GM18508 (cell line): ENCODE data around the gene USP7.
"Not testable (repeated sequence)": the region's sequence is repeated elsewhere in the genome, so short reads cannot be mapped to it uniquely, and the experiment has no call there.

Source experiments
- ATAC-seq: cut with Tn5 transposase; IDR thresholded peaks from one replicate; pipeline ENCODE4 v1.9.1; 2021; ENCODE audit warnings: moderate number of reproducible peaks; ENCODE audit not compliant: insufficient read depth, unreplicated experiment

USP7 gene

DNA sequence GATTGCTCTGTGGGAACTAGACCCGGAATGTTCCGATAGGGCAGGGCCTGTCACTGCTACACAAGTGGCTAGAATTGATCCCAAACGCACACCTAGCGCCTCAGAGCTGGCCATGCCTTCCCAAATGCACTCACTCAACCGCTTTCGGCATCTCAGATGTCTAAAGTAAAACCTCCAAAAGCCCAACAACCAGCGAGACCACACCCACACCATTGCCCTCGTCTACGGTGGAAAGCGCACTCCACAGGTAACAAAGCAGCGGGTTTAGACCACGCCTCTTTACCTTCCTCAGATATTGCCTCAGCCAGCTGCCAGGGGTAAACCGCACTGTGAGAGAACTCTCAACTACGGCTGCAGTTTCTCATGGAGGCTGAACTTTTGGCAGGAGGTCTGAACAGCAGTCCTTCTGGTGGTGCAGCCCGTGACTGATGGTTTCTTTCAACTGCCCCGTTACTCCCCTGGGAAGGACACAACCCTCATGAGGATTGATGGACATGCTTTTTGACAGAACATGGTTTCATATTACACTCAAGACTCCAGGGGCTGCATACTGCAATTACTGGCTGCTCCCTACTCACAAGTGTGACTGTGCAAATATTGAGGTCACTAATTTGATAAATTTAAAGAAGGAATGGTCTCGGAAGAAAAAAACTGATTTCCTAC lies 34.5 kb downstream of the USP7 start:
- ATAC-seq, result no peak

DNA sequence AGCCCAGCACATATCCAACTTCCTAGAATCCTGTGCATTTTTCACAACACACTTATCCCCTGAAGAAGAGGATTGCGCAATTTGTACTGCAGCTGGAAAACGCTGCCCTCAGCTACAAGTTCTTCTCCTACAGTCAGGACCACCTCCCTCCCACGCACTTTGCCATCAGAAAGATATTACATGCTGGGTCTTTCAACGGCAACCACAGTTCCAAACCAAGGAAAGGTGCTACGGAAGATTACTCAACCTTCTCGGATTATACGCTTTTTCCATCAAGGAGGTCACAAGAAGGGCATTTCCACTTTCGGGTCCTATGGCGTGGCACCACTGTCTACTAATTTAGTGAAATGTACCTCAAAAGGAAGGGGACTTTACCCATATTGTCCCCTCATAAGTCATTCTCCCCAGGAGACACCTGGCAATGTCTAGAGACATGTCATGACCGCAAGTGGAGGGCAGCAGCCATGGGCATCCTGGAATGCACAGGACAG lies 35.2 kb downstream of the USP7 start:
- ATAC-seq, result no peak

DNA sequence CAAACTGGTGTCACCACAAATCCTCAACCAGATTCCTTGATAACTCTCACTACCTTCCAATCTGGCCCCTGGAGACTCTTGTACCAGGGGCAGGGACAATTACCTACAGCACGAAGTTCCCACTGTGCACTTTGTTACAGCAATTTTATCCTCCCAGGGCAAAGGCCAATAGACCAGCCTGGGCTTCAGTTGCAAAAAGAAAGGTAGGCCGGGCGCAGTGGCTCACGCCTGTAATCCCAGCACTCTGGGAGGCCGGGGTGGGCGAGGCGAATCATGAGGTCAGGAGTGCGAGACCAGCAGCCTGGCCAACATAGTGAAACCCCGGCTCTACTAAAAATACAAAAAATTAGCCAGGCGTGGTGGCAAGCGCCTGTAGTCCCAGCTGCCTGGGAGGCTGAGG lies 36.9 kb downstream of the USP7 start:
- ATAC-seq, result no peak

DNA sequence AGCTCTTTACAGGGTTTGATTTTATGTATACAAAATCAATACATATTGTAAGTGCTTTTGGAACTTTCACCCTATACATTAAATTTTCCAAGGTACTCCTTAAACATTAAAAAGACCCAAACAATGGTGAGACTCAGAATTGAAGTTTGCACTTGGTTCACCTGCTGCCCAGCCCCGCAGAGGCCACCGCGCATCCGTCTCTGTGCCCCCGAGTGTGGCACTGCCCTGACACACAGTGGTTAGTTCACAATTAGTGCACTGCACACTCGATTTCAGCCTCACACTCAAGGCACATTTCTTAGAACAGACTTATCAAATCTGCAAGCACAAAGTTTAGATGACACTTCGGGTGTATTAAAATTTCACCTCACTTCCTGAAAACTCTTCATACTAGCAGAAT lies 38.3 kb downstream of the USP7 start:
- ATAC-seq, result no peak

DNA sequence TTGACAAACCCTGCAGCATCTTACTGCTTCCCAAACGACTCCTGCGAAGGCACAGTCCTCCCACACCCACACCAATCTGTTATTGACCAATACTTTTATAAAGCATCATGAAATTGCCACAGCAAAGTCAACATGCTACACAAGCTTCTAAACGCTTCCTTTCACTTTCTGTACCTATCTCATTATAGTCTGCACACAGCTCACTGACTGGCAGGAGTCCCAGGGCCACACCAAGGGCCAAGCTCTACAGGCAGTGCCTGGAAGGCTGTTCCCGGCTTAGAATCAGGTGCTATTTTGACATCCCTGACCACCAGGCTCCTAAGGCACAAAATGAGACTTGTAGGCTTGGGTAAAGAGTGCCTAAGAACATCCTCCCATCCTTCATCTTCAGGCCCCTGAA lies 39.5 kb downstream of the USP7 start:
- no peak for ATAC-seq

DNA sequence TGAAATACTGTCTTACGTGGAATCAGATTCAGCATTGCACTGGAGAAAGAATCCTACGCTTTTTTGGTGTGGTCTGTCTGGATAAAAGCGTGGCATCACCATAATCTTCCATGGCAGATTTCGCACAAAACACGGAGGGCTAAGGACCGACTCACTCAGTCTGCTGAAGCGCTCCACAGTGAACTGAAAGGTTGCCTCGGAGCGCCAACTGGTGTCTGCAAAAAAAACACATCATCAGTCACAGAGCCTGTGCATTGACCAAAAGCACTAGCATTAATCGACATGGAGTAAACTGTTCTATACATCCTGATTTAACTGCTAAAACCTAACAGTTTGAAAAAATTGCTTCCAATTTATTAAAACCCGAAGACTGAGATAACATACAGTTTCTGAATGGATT lies 40.5 kb downstream of the USP7 start:
- ATAC-seq, result no peak

DNA sequence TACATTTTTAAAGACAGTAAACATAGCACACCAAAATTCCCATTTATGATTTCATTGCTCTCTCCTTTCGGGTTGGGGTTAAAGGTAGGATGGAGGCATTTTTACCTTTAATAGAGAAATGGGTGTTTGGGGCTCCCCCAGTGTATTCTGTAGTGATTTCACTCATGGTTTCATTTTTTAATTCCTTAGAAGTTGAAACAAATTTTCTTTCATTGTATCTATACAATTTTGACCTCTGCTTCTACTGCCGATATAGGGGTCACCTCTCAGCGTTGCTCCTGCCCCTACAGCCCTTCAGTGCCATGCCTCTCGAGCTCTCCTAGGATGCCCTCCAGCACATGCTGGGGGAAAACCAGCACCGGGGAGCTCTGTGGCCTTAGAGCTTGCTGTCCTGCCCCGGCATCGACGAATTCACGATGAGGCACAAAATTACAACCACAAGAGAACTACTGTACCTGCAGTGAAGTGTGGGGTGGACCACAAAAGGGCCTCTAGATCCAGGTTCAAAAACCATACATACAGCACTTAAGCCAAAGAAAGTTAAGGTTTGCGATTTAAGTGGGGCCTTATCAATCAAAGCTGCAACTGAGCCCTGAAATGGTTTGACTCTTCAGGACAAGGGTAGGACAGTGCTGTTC lies 42.2 kb downstream of the USP7 start:
- no peak for ATAC-seq

DNA sequence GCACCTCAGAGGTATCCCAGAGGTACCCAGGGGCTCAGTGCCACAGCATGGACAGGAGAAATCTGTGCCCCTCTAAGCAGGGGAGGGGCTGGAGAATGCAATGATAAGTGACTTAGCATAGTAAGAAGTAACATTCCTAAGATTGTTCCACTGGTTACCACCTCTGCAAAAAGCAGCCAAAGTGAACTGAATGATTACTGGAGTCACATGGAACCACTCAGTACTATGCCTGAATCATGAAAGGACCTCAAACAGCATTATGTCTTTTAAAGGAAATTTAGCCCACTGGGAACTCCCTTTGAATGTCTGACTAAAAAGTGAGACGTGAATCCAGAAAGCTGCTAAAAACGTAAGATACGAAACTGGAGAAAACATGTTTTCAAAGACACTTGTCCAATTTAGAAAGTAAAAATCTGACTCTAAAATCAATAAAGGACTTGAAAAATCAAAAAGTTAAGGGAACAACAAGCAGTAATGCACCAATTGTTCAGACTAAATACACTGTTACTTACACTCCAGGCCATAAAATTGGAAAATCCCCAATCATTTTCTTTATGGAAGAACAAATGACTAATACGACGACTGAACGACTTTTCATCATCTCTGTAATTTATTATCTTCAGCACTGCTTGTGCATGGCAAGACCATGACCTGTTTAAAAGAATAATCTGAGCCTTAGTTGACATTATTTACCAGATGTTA lies 42.9 kb downstream of the USP7 start:
- no peak for ATAC-seq

DNA sequence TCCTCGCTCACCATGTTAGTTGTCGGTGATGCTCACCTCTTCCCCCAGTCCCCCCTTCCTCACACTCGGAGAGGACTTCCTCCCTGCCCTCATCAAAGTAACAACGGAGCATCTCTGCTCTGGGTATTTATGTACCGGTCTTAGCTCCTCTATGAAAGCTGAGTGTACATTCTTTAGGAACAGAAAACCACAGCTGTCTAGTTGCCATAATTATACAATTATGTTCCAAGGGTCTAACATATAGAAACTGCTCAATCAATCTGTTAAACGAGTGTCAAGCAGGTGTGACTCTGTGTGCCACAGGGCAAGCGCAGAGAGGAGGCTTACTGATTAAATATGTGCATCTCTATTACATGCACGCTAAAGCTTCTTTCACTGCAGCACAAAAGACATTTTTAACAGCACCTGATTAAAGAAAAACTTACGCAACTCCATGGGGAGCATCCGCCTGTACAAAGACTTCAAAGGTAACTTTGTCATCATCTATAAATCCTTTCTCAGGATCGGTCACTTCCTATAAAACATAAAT lies 43.7 kb downstream of the USP7 start:
- no peak for ATAC-seq

DNA sequence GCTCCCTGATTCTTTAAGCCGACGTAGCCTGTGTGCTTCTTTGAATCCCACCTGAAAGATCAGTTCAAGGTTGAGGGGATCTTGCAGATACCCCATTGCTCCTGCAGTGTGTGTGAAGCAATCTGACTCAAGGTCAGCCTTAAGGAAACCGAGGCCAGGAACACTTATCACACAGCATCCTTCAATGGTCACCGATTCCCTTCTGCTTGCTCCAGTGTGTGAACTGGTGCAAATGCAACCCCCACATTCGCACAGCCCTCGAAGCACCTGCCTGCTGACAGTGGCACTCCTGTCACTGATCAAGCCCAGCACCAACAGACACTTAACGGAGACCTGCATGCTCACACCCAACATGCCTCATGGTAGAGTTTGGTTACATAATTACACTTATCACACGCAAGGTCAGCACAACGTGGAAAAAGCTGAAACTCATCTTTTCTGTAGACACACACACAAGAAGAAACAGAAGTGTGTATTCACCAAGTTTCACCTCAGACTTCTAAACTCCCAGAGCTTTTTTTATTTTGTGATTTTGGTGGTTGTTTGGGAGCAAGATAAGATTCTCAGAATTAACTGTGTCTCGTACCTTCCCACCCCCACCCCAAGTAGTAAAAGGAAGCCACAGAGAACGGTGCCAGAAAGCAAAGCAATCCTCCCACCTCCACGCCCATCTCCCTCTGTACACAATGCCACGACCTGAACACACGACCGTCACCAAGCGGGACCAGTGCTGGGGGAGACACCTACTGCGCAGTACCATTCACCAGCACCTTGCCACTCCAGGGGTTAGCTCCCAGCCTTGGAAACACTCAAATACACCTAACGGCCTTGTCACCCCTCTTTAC lies 44.4 kb downstream of the USP7 start:
- ATAC-seq, result no peak

DNA sequence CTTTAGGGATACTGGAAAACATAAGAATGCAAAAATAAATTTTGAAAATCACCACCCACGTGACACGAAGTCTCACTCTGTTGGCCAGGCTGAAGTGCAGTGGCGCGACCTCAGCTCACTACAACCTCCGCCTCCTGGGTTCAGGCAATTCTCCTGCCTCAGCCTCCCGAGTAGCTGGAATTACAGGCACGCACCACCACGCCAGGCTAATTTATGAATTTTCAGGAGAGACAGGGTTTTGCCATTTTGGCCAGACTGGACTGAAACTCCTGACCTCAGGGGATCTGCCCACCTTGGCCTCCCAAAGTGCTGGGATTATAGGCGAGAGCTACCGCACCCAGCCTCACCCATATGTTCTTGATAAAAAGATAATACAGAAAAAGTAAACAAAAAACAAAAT lies 46.4 kb downstream of the USP7 start:
- ATAC-seq, result not testable (repeated sequence)

DNA sequence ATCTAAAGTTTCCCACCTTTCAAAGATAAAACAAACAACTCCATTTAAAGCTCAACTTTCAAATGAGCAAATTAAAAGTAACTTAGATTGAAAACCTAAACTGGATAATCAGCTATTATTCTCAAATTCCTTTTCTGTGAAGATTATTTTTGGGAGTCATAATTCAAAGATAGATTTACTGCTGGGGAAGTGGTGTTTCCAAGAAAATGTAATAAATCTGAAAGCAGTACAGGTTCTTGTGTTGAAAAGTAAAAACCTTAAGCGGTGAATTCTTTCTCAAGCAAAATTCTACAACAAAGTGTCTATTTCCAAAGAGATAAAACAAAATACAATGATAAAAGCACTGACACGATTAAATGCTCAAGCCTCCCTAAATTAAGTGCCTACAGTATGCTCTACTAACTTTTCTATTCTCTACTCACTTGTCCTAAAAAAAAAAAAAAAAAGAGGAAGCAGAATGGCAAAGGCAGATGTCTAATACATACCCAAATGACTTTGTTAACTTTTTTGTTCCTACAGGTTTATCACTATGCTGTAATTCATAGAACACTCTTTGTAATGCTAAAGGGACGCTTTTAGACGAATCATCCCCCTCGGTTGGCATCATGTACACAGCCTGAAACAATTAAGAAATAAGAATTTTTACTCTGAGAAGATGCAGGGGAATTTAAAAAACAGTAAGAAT lies 47.0 kb downstream of the USP7 start:
- ATAC-seq, result no peak

DNA sequence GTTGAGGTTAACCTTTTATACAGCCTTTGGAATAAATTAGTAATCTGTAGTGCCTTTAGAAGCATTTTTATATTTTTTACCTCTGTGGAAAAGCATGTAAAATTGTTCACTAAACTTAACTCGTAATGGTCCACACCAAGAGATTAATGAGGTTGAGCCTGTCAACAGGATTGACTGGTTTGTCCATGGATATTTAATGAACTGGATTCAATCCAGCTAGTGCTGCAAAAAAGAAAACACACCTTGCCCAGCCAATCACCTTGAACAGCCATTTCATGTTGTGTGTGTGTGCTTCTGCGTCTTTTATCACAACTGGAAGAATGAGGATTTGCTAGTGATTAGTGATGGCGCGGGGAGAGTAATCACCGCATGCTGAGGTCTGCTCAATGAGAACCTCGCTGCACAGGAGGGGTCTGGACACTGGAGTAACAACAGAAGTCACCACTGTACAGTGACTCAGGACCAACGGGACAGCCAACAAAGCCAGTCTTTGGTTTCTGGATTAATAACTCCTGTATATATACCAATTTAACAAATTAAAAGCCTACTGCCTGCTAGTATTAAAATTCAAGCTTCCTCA lies 47.9 kb downstream of the USP7 start:
- no peak for ATAC-seq

DNA sequence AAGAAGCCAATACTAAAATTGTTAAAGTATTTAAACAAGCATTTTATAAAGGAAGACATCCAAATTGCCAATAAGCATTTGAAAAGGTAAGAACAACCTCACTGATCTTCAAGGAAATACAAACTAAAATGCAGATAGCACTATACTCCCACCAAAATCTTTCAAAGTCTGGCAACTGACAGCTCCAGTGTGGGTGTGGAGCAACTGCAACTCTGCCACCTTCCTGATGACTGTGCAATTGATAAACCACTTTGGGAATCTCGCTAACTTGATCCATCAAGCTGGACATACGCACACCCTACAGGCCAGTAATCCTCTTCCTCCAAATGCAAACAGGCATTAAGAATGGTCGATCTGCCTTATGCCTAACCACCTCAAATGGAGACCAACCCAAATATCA lies 49.6 kb downstream of the USP7 start:
- no peak for ATAC-seq

DNA sequence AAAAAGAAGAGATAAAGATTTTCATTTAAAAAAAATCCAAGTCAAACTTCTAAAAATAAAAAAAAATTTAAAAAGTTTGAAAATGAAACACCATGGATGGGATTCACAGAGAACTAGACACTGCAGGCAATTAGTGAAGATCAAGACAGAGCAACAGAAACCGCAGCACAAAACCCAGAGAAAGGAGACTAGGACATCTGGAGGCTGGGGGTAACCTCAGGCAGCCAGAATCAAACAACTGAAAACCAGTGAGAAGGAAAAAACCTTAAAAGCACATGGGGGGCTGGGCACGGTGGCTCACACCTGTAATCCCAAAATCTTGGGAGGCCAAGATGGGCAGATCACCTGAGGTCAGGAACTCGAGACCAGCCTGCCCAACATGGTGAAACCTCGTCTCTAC lies 50.9 kb downstream of the USP7 start:
- ATAC-seq, result no peak

DNA sequence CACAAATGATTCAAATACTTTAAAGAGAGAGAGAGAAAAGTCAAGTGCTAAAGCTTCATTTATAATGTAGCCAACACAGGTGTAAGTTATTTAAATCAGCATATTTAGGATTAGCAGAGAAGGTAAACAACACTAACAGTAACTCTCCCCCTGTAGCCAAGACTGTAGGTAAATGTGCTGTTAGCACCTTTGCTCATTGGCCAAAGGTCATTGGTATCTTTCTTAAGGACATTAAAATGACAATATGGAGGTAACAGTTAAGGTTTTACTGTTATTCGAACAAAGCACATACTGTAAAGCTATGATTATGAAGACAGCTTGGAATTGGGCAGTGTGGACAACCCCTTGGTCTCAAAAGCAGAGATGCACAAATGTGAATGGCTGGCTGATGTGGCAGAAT lies 52.9 kb downstream of the USP7 start:
- no peak for ATAC-seq

DNA sequence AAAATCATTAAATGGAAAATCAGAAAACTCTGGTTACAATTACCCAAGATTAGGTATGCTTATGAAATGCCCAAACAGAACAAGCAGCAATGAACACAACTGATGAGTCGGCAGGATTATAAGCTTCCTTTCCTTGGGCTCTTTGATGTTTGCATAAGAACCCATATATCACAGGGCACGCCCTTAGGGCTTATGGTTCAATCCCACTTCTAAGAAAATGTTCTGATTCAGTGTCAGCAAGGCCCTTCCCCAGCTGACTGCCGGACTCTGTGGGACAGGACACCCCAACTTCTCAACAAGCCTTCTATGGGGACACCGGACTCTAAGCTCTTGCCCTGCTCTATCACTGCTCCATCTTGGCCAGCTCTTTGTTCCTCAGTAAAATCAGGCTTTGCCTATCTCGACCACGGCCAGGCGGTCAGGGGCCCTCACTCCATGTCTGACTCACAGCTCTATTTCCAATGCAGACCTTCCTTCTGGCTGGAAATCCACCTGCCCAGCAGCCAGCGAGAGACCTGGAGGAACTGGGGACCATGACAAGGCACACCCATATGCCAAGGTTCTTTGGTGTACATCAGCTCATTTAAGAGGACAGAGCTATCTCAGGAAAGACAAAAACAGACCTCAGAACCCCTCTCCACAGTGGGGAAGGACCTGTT lies 54.8 kb downstream of the USP7 start:
- ATAC-seq, result no peak

DNA sequence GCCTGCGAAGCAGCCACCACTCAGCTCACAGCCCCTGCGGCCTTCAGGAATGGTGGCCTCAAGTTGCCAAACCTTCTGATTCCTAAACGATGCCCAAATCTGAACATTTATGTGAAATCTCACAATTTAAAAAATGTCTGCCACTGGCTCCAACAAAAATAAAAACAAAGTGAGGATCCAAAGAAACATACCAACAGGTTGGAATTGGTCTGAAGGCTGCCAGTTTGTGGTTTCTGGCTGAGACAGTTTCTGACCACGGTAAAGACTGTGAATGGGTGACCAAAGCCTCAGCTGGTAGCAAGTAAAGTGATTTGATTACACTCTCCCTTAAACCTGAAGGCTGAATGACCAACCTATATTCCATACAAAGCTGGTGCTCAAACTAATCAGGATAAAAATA lies 56.6 kb downstream of the USP7 start:
- ATAC-seq, result no peak
